KG1 (cell line): Measurements from ENCODE around the gene TXNRD1.
"Not testable (repeated sequence)": the region's sequence is repeated elsewhere in the genome, so short reads cannot be mapped to it uniquely, and the experiment has no call there.

Experiments
- DNase-seq: peaks from one replicate; lab custom pipeline; 2025; lab: John Stamatoyannopoulos, UW

TXNRD1 gene

DNA sequence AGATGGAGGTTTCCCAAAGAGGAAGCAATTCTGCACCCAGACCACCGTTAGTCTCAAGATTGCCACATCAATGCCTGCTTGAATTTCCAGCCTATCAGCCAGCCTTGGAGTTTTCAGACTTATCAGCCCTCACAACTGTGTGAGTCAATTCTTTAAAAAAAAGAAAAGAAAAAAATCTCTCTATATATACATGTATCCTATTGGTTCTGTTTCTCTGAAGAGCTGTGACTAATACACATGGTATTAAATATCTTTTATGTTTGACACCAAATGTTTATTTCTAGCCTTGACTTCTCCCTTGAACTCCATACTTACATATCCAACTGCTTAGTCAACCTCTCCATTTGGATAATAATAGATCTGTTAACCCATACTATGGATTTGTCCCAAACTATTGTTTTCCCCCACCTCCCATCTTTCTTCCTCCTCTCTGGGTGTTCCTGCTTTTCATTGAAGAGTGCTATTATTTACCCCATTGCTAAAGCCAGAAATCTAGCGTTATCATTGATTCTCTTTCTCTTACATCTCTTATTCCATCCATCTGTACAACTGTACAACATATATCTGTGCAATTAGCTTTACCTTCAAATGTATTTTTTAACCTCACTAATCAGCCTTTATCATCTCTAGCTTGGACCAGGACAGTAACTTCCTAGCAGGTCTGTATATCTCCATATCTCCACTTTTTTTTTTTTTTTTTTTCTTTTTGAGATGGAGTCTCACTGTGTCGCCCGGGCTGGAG is 65.3 kb downstream of the TXNRD1 start:
- DNase-seq = no peak

GRCh38 chr12:104281636-104282035 is 66.1 kb downstream of the TXNRD1 start:
- no peak for DNase-seq

DNA sequence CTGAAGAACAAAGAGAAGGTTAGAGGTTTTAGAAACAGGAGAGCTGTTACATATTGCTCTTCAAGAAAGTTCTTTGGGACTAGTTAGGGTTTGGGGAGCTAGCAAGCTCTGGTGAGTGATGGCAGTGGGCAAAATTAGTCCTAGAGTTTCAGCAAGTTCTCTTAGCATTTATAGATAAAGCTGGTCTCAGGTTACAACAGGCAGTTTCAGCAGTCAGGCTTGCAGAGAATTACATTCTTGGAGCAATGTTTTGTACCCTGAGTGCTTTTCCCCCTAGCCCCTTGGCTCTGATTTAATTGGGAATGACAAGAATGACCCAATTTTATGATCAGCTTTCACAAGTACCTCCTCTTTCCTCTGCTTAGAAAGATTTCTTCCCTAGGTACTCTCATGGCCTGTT is 66.5 kb downstream of the TXNRD1 start:
- no peak for DNase-seq

DNA sequence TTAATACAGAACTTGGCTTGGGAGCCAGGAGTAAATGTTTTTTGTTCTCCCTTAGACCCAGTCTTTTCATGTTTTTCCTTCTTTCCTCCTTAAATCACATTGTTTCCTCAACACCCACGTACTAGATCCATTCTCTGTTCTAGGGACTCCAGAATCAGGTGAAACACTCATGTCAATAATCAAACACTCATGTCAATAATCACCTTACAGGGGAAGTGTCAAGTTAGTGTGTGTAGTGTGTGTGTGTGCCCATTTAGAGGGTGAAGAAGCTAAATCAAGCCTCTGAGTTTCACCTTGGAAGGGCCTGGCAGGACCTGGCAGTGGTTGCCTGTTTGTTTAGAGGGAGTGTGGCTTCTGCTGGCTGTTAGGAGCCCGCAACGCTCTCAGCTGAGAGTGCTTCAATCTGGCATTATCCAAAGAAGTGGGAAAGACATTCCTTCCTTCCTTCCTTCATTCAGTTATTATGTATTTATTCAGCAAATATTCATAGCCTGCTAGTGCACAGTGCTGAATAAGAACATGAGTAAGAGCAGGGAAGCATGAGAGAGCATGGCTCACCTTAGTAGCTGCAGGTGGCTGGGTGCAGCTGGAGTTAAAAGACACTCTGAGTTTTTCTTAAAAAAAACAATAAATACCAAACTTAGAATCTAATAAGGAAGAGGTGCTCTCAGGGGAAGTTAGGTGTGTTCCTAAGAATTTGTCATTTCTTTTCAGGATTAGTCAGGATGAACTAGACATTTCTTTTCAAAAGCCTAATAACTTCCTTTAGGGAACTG is 70.3 kb downstream of the TXNRD1 start:
- no peak for DNase-seq

DNA sequence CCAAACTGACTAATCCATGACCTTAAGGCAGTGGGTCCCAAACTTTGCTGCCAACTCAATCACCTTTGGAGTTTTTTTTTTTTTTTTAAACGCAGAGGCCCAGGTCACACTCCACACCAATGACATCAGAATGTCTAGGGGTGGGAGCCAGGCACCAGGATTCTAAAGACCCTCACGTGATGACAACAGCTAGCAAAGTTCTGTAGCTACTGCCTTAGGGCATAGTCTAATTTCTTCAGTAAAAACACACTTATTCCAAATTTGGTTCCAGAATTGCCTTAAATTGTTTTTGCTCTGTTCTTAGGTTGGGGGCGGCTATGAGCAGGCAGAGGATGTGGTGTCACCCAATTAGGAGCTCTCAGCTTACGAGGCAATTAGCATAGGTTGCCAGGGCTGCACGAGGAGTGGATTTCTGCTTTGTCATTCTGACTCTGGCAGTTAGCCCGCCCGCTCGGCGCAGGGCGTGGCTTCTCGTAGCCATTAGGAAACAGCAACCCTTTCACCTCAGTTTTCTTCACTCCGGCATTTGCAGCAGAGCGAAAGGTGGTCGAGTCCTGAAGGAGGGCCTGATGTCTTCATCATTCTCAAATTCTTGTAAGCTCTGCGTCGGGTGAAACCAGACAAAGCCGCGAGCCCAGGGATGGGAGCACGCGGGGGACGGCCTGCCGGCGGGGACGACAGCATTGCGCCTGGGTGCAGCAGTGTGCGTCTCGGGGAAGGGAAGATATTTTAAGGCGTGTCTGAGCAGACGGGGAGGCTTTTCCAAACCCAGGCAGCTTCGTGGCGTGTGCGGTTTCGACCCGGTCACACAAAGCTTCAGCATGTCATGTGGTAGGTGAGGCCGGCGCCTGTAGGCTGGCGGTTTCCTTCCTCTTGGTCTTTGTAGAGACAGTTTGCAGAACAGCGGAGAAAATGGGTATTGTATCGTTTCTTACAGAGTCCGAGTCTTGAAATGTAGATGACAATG is 71.2 kb downstream of the TXNRD1 start:
- DNase-seq = peak; percentile 93

DNA sequence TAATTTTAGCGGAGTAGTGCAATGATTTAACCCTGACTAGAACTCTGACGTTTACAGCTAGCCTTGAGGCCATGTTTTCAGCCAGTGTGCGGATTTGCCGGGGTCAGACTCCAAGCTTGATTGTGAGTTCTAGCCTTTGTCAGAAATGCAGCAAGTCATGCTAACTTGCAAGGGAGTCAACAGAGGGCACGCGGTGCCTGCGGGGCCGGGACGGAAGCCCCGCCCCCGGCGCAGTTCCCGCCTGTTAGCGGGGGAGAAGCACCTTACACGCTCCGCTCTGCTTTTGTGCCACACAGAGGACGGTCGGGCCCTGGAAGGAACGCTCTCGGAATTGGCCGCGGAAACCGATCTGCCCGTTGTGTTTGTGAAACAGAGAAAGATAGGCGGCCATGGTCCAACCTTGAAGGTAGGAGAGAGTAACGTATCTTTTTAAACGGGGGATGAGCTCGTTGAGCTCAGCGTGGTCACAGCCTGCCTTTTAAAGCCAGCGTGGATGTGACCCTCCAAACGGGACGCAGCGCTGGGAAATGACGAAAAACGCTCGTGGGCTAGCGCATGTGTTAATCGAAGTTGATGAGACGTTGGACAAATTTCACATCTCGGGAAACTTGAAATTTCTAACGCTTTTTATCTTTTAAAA is 73.2 kb downstream of the TXNRD1 start:
- DNase-seq = peak; percentile 73

GRCh38 chr12:104290320-104290719 is 74.7 kb downstream of the TXNRD1 start:
- no peak for DNase-seq

- DNase-seq = no peak
Observed at GRCh38 chr12:104290855-104291254, 75.3 kb downstream of the TXNRD1 start.

- no peak for DNase-seq
Observed at GRCh38 chr12:104291867-104292524, 76.4 kb downstream of the TXNRD1 start.

- DNase-seq = no peak
Observed at GRCh38 chr12:104292872-104293794, 77.6 kb downstream of the TXNRD1 start.

GRCh38 chr12:104294158-104294859 is 78.7 kb downstream of the TXNRD1 start:
- not testable (repeated sequence) for DNase-seq

DNA sequence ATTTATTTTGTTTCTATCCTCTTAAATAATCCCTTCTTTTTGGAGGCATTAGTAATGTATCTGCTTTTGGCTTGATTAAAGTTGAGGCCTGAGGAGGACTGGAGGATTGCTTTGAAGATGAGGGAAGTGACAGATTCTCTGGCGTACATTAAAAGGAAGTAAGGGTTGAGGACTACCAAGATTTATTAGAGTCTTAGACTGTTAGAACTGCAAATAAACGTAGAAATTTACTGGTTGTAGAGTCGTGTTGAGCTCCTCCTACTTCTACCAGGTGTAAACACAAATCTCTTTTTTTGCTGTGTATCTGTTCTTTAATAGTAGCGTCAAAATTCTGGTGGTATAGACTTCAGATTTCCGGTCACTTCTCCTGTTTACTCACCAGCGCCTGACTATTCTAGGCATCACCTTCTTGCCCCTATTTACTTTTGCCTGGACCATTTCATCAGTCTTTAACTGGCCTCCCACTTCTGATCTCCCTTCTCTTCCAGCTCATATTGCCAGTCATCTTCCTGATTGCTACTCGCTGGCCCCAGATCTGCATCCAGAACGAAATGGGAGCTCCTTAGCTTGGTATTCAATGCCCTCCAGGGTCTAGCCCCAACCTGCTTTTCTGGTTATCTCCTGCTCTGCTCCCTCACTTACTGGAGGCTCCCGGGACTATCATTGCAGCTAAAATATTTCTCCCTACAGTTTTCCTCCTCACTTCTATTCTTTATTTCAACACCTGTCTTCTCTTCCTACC is 79.5 kb downstream of the TXNRD1 start:
- no peak for DNase-seq

- DNase-seq = no peak
Observed at GRCh38 chr12:104295954-104296353, 80.4 kb downstream of the TXNRD1 start.

- DNase-seq = no peak
Observed at GRCh38 chr12:104296718-104297117, 81.1 kb downstream of the TXNRD1 start.

- DNase-seq = no peak
Observed at GRCh38 chr12:104297477-104298113, 82.0 kb downstream of the TXNRD1 start.

DNA sequence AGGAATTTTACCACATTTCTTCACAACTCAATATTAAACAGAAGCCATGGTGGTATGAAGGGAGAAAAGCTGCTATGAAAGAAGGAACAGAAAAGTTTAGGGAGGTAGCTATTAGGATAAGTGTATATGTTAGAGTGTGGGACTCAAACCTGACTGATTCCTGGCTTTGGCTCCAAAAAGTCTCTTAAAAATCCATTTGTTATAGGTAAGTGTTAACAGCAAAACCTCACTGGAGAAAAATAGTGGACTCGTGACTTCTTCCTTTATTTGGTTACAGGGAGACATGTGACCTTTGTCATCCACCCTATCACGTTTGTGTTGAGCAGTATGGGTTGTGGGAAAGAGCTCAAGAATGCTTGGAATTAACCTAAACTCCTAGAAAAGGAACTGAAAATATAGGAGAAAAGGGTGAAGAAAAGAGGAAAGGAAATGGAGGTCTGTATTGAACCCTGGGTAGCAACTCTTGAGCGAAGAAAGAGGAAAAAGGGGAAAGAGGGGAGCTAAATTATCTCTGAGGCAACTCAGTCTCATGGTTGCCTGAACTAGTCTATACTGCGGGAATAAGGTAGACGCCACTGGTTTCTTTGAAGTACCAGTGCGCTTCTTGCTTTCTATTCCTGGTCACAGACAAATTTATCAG is 84.4 kb downstream of the TXNRD1 start:
- DNase-seq = no peak

- no peak for DNase-seq
Observed at GRCh38 chr12:104303538-104304151, 88.1 kb downstream of the TXNRD1 start, which contains the start of gene EID3. Gene EID3, plus strand, starts transcription at chr12:104303739. Its CDS starts 196 bp downstream, at chr12:104303935.
